Thoracic aorta (tissue), 2 donors: ENCODE measurements around the gene PLEKHG3. TPM values are rescaled to one million over a fixed set of nuclear protein-coding genes. Genes with fewer than 3 reads are reported as not detected.

ENCODE experiments used
- ATAC-seq: fragments of 150-250 bp; one replicate; pipeline ENCODE4 v1.8.0; 2017; ENCODE audit warnings: low read depth; ENCODE audit not compliant: insufficient number of reproducible peaks, low FRiP score
- DNase-seq: peaks from one replicate; pipeline ENCODE4 v3.0.0-alpha.2; 2020; ENCODE audit warnings: low spot score
- H3K27ac ChIP-seq, 2 donors: fragments of 200-600 bp; sonication (generic); 1 replicate in 1 of 2; 2 replicates in 1 of 2; pipeline ENCODE4 v1.5.1; 2016; ENCODE audit warnings: mild to moderate bottlenecking in 2 of 2, moderate library complexity in 2 of 2
- H3K27me3 ChIP-seq: fragments of 200-600 bp; sonication (generic); replicated peaks from 2 replicates; pipeline ENCODE4 v1.6.0; 2016; ENCODE audit warnings: mild to moderate bottlenecking; ENCODE audit not compliant: insufficient read depth
- H3K36me3 ChIP-seq: fragments of 200-600 bp; sonication (generic); one replicate; pipeline ENCODE4 v1.5.1; 2016
- H3K4me1 ChIP-seq, 2 donors: fragments of 200-600 bp; sonication (generic); 1 replicate in 1 of 2; 2 replicates in 1 of 2; pipeline versions ENCODE4 v1.5.1 to v1.6.0; 2016; ENCODE audit warnings: low read depth in 2 of 2, mild to moderate bottlenecking in 1 of 2; ENCODE audit not compliant: control insufficient read depth in 1 of 2
- H3K4me3 ChIP-seq: fragments of 200-600 bp; sonication (generic); 2 replicates; pipeline ENCODE4 v1.5.1; 2016; ENCODE audit warnings: mild to moderate bottlenecking
- H3K9me3 ChIP-seq: fragments of 200-600 bp; sonication (generic); 2 replicates; pipeline ENCODE4 v1.5.1; 2016
- total RNA-seq, 2 donors: library from RNA; depleted of rRNA; stranded (reverse); fragments of >200 nt; gene quantifications; one replicate each; pipeline versions ENCODE4 v1.1.0 to v1.2.3, GENCODE V29; 2016
- TF ChIP-seq, protein P1 (sequence below): fragments of 200-600 bp; sonication (generic); IDR thresholded peaks from one replicate; pipeline ENCODE4 v1.5.1; 2019; ENCODE audit warnings: antibody characterized with exemption

PLEKHG3 gene
- total RNA-seq, 2 donors from 2014 or later, result 63.2 to 71.5 TPM

DNA sequence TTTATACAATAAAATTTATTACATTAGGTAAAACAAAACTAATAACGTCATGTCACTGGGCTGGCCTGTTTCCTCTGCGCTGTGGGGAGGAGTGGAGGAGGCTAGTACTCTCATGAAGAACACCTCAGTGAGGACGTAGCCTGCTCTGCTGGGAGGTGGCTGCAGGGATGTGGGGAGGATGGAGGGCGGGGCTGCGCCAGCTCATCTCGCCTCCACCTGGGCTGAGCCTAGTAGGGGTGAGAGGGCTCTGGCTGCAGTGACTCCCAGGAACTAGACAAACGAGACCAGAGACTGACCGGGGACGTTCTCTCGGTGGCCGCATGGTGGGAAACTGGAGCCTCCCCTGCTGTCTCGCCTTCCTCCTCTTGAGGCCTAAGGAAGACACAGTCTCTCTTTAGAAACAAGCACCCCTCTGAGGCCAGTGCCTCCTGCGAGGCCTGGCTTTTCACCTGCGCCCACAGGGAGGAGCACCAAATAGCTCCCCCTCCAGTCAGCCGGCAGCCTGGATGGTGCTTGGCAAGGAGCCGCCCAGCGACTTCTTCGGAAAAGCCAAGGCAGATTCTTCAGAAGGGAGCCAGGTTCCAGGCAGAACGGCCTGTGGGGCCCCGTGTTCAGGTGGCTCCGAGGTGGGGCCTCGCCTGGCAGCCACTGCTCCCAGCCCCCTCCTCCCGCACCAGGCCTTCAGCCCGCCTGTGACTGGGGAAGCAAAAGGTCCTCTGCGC is 62.4 kb downstream of the PLEKHG3 start:
- H3K36me3 ChIP-seq, result no peaks in the 10 kb centered on the region
- peaks cover 11 to 31% of the 10 kb centered on the region in 2 donors for H3K4me1 ChIP-seq
- no peaks in the 10 kb centered on the region for H3K9me3 ChIP-seq
- no peak overlapping the region for H3K27ac ChIP-seq
- H3K4me3 ChIP-seq, result no peak overlapping the region
- no peaks in the 10 kb centered on the region for H3K27me3 ChIP-seq
- ATAC-seq (no peak), DNase-seq (no peak)
- TF ChIP-seq, protein P1, sequence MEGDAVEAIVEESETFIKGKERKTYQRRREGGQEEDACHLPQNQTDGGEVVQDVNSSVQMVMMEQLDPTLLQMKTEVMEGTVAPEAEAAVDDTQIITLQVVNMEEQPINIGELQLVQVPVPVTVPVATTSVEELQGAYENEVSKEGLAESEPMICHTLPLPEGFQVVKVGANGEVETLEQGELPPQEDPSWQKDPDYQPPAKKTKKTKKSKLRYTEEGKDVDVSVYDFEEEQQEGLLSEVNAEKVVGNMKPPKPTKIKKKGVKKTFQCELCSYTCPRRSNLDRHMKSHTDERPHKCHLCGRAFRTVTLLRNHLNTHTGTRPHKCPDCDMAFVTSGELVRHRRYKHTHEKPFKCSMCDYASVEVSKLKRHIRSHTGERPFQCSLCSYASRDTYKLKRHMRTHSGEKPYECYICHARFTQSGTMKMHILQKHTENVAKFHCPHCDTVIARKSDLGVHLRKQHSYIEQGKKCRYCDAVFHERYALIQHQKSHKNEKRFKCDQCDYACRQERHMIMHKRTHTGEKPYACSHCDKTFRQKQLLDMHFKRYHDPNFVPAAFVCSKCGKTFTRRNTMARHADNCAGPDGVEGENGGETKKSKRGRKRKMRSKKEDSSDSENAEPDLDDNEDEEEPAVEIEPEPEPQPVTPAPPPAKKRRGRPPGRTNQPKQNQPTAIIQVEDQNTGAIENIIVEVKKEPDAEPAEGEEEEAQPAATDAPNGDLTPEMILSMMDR, result no peak

DNA sequence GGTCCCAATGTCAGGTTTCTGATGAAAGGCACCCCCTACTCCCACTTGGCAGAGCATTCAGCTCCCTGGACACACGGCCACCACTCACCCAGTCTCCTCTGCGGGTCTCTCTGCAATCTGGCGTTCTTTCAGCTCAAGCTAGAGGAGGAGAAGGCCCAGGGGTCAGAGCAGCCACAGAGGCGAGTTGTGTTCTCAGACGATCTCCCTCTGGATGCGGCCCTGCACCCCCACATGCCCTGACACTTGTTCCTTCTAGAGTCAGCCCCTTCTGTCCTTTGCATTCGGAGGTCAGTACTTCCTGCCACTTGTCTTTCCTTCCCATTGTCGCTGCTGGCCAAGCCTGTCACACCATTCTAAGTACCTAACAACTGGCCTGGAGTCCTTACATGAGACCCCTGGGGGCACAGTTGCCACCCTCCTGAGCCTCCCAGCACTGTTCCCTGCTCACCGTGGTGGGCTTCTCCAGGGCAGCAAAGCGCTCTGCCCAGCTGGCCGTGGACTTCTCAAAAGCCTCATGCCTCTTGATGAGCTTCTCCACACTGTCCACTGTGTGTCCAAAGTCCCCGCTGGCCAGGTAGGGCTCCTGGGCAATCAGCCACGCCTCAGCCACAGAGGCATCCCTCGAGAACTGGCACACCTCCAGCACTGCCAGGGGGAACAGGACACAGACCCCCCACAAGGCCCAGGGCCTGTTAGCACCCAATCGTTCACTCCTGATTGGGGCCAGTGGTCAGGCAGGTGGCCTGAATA is 63.2 kb downstream of the PLEKHG3 start:
- no peaks in the 10 kb centered on the region for H3K36me3 ChIP-seq
- ATAC-seq (no peak), DNase-seq (no peak)
- H3K4me3 ChIP-seq, result no peak overlapping the region
- H3K4me1 ChIP-seq, result peaks cover 3 to 23% of the 10 kb centered on the region in 2 donors
- H3K27ac ChIP-seq, result no peak overlapping the region
- TF ChIP-seq, protein P1, result no peak
- H3K9me3 ChIP-seq, result no peaks in the 10 kb centered on the region
- no peaks in the 10 kb centered on the region for H3K27me3 ChIP-seq

- ATAC-seq (no peak), DNase-seq (no peak)
- Histone ChIP-seq H3K4me3 (no peak overlapping the region), H3K27ac (no peak overlapping the region), H3K36me3 (no peaks in the 10 kb centered on the region), H3K27me3 (no peaks in the 10 kb centered on the region), H3K9me3 (no peaks in the 10 kb centered on the region), H3K4me1 (peaks cover 0 to 12% of the 10 kb centered on the region in 2 donors)
- TF ChIP-seq, protein P1, result no peak
Observed at GRCh38 chr14:64768401-64769095, 64.3 kb downstream of the PLEKHG3 start.

DNA sequence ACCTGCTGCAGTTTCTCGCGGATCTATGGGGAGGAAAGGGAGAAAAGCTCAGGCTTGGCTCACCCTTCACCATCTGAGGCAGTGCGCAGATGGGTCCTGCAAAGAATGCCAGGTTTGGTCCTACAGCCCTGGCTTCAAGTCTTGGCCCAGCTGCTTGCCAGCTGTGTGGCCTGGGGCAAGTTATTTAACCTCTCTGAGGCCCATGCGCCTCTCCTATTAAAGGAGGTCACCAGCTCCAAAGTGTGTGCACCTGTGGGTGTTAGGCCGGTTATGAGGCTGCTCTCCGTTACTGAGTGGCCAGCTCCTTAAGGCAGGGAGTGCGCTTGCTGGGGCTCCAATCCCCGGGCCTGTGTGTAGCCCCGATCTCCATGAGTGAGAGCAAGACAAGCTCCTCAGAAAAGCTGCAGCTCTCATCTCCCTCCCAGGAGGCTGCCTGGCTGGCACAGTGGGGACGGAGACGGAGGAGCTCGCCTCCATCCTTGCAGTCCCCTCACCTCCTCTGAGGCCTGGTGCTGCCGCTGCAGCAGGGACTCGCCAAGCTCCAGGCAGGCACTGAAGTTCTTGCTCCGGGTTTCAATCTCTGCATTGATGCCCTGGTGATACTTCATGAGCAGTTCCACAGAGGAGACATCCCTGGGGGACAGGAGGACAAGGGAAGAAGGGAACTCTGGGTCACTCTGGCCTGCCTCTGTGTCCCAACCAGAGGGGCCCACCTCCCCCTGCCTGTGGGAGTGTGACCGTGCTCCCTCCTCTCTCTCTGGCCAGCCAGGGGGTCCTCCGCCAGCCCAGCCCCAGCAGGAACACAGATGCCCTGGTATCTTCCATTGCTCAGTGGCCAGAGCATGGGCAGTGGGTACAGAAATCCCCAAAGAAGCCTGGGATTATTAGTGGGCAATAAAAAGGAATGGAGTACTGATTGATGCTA is 65.1 kb downstream of the PLEKHG3 start:
- ATAC-seq, result no peak
- TF ChIP-seq, protein P1, result no peak
- H3K27ac ChIP-seq, result no peak overlapping the region
- no peaks in the 10 kb centered on the region for H3K27me3 ChIP-seq
- no peaks in the 10 kb centered on the region for H3K9me3 ChIP-seq
- DNase-seq, result no peak
- H3K36me3 ChIP-seq, result no peaks in the 10 kb centered on the region
- H3K4me1 ChIP-seq, result peaks cover 0 to 4% of the 10 kb centered on the region in 2 donors
- no peak overlapping the region for H3K4me3 ChIP-seq
